HEK293 (cell line): Measurements from ENCODE around the gene DCLK1.

Experiments used
- CTCF ChIA-PET: fragments of 350-600 bp; formaldehyde crosslinking; extraction: SDS; loops from one replicate; lab custom pipeline; 2021; ENCODE audit warnings: antibody characterized with exemption; lab: Yijun Ruan, JAX
- POLR2A ChIA-PET: fragments of 300-600 bp; formaldehyde crosslinking; extraction: SDS; loops from one replicate; lab custom pipeline; 2020; ENCODE audit warnings: antibody characterized with exemption, inconsistent platforms; lab: Yijun Ruan, JAX
- H3K27ac ChIP-seq: fragments of 200-500 bp; sonication (Bioruptor generic); 2 replicates; pipeline ENCODE4 v1.5.1; 2014; ENCODE audit warnings: low read depth, low read length, control low read depth, inconsistent platforms; ENCODE audit errors: extremely low read depth
- H3K36me3 ChIP-seq, 2 experiments: fragments of 200-500 bp in 1 of 2; sonication (Bioruptor generic) in 1 of 2; 1 replicate in 1 of 2; 2 replicates in 1 of 2; pipeline ENCODE4 v1.5.1; 2014 to 2017; ENCODE audit warnings: inconsistent platforms in 2 of 2, low read length in 2 of 2; ENCODE audit not compliant: control insufficient read depth in 2 of 2, insufficient read depth in 1 of 2
- H3K4me1 ChIP-seq: fragments of 200-500 bp; sonication (Bioruptor generic); 2 replicates; pipeline ENCODE4 v1.5.1; 2014; ENCODE audit warnings: mild to moderate bottlenecking, low read length, inconsistent platforms; ENCODE audit not compliant: control insufficient read depth, insufficient read depth
- H3K4me3 ChIP-seq: 2 replicates; pipeline ENCODE4 v1.5.1; 2011; ENCODE audit warnings: low read depth, mild to moderate bottlenecking, control low read depth, low read length, moderate library complexity
- H3K9me3 ChIP-seq: fragments of 200-500 bp; sonication (Bioruptor generic); 2 replicates; pipeline ENCODE4 v1.5.1; 2014; ENCODE audit warnings: low read depth, low read length, inconsistent platforms; ENCODE audit not compliant: control insufficient read depth, insufficient read depth
- MEIS1 ChIP-seq: sonication (generic); formaldehyde crosslinking; IDR thresholded peaks from 2 replicates; pipeline ENCODE4 v1.8.1; 2022; ENCODE audit warnings: missing genetic modification reagents, mild to moderate bottlenecking, borderline replicate concordance
- OSR2 ChIP-seq: fragments of 450-650 bp; formaldehyde crosslinking; IDR thresholded peaks from 2 replicates; pipeline ENCODE4 v1.5.1; 2016; ENCODE audit warnings: missing biosample characterization, missing genetic modification characterization
- PRDM1 ChIP-seq: fragments of 450-650 bp; formaldehyde crosslinking; IDR thresholded peaks from 2 replicates; pipeline ENCODE4; 2016; ENCODE audit warnings: missing biosample characterization, missing genetic modification characterization
- REST ChIP-seq: fragments of 450-650 bp; formaldehyde crosslinking; IDR thresholded peaks from 2 replicates; pipeline ENCODE4 v1.5.1; 2016; ENCODE audit warnings: missing biosample characterization, missing genetic modification characterization
- SETDB1 ChIP-seq: IDR thresholded peaks from one replicate; pipeline ENCODE4 v1.6.1; 2017; ENCODE audit warnings: mild to moderate bottlenecking, low read length, moderate library complexity, mixed read lengths; ENCODE audit not compliant: insufficient read length
- ZBTB44 ChIP-seq: fragments of 450-650 bp; IDR thresholded peaks from 2 replicates; pipeline ENCODE4 v1.5.1; 2018; ENCODE audit warnings: missing biosample characterization, mild to moderate bottlenecking, missing genetic modification characterization
- ZIC2 ChIP-seq: fragments of 450-650 bp; formaldehyde crosslinking; IDR thresholded peaks from 2 replicates; pipeline ENCODE4 v1.5.1; 2016; ENCODE audit warnings: missing biosample characterization, missing genetic modification characterization
- ZNF157 ChIP-seq: fragments of 450-650 bp; formaldehyde crosslinking; IDR thresholded peaks from 2 replicates; pipeline ENCODE4 v1.5.1; 2016; ENCODE audit warnings: missing biosample characterization, missing genetic modification characterization
- ZNF184 ChIP-seq: fragments of 450-650 bp; IDR thresholded peaks from 2 replicates; pipeline ENCODE4 v1.5.1; 2018; ENCODE audit warnings: missing biosample characterization, mild to moderate bottlenecking, missing genetic modification characterization
- ZNF239 ChIP-seq: fragments of 450-650 bp; formaldehyde crosslinking; IDR thresholded peaks from 2 replicates; pipeline ENCODE4 v1.5.1; 2016; ENCODE audit warnings: missing biosample characterization, missing genetic modification characterization
- ZNF404 ChIP-seq: fragments of 450-650 bp; formaldehyde crosslinking; IDR thresholded peaks from 2 replicates; pipeline ENCODE4 v1.5.1; 2017; ENCODE audit warnings: missing biosample characterization, missing genetic modification characterization
- ZNF501 ChIP-seq: fragments of 450-650 bp; formaldehyde crosslinking; IDR thresholded peaks from 2 replicates; pipeline ENCODE4 v1.5.1; 2016; ENCODE audit warnings: missing biosample characterization, missing genetic modification characterization
- ZNF529 ChIP-seq: fragments of 450-650 bp; formaldehyde crosslinking; IDR thresholded peaks from 2 replicates; pipeline ENCODE4 v1.5.1; 2017; ENCODE audit warnings: missing genetic modification characterization, missing biosample characterization; ENCODE audit not compliant: insufficient replicate concordance
- ZNF571 ChIP-seq: fragments of 450-650 bp; formaldehyde crosslinking; IDR thresholded peaks from 2 replicates; pipeline ENCODE4 v1.5.0; 2017; ENCODE audit warnings: missing biosample characterization, missing genetic modification characterization
- ZNF654 ChIP-seq: fragments of 450-650 bp; formaldehyde crosslinking; IDR thresholded peaks from 2 replicates; pipeline ENCODE4 v1.5.1; 2016; ENCODE audit warnings: low read depth, missing biosample characterization, missing genetic modification characterization
- ZNF747 ChIP-seq: fragments of 450-650 bp; formaldehyde crosslinking; IDR thresholded peaks from 2 replicates; pipeline ENCODE4 v1.5.1; 2016; ENCODE audit warnings: missing biosample characterization, missing genetic modification characterization
- ZNF777 ChIP-seq: fragments of 450-650 bp; formaldehyde crosslinking; IDR thresholded peaks from 2 replicates; pipeline ENCODE4 v1.5.1; 2017; ENCODE audit warnings: missing biosample characterization, missing genetic modification characterization, borderline replicate concordance
- ZNF791 ChIP-seq: fragments of 450-650 bp; formaldehyde crosslinking; IDR thresholded peaks from 2 replicates; pipeline ENCODE4 v1.5.1; 2016; ENCODE audit warnings: missing biosample characterization, missing genetic modification characterization
- ZSCAN16 ChIP-seq: fragments of 450-650 bp; formaldehyde crosslinking; IDR thresholded peaks from 2 replicates; pipeline ENCODE4 v1.5.1; 2016; ENCODE audit warnings: missing biosample characterization, missing genetic modification characterization
- TF ChIP-seq, protein P1 (sequence below): fragments of 450-650 bp; formaldehyde crosslinking; IDR thresholded peaks from 2 replicates; pipeline ENCODE4 v1.5.1; 2016; ENCODE audit warnings: missing biosample characterization, missing genetic modification characterization
- TF ChIP-seq, protein P2 (sequence below): fragments of 450-650 bp; formaldehyde crosslinking; IDR thresholded peaks from 2 replicates; pipeline ENCODE4 v1.5.1; 2016; ENCODE audit warnings: missing biosample characterization, missing genetic modification characterization, borderline replicate concordance

The DCLK1 gene

GRCh38 chr13:35833608-35834275 lies 297.4 kb downstream of the DCLK1 start:
- Histone ChIP-seq H3K9me3 (no peaks in the 10 kb centered on the region), H3K4me3 (no peak overlapping the region), H3K27ac (no peak overlapping the region), H3K4me1 (no peaks in the 10 kb centered on the region)
- POLR2A ChIA-PET, result no interaction called here
- TF ChIP-seq ZNF529 (tag by site-specific recombination) (no peak), ZNF747 (tag by site-specific recombination) (no peak), ZNF791 (tag by site-specific recombination) (no peak), ZNF654 (tag by site-specific recombination) (no peak), ZNF157 (tag by site-specific recombination) (no peak), ZNF501 (tag by site-specific recombination) (no peak), ZNF184 (tag by site-specific recombination) (no peak), SETDB1 (no peak), ZNF404 (tag by site-specific recombination) (no peak), ZBTB44 (tag by site-specific recombination) (no peak), ZNF571 (no peak), MEIS1 (CRISPR knock-in tag) (no peak), ZIC2 (tag by site-specific recombination) (no peak), OSR2 (tag by site-specific recombination) (no peak), ZNF239 (tag by site-specific recombination) (no peak), ZNF777 (tag by site-specific recombination) (no peak), PRDM1 (tag by site-specific recombination) (no peak)
- TF ChIP-seq, protein P1, sequence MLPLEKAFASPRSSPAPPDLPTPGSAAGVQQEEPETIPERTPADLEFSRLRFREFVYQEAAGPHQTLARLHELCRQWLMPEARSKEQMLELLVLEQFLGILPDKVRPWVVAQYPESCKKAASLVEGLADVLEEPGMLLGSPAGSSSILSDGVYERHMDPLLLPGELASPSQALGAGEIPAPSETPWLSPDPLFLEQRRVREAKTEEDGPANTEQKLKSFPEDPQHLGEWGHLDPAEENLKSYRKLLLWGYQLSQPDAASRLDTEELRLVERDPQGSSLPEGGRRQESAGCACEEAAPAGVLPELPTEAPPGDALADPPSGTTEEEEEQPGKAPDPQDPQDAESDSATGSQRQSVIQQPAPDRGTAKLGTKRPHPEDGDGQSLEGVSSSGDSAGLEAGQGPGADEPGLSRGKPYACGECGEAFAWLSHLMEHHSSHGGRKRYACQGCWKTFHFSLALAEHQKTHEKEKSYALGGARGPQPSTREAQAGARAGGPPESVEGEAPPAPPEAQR (tag by site-specific recombination), result no peak
- TF ChIP-seq, all 188 proteins: peak for 0
- CTCF ChIA-PET, result interaction anchor here (0.5 to 1.0 kb wide), 2 partner anchors 16 to 643 kb away, joined by 3 to 4 read pairs; no protein-coding TSS in a partner anchor
- no peaks in the 10 kb centered on the region for H3K36me3 ChIP-seq

DNA sequence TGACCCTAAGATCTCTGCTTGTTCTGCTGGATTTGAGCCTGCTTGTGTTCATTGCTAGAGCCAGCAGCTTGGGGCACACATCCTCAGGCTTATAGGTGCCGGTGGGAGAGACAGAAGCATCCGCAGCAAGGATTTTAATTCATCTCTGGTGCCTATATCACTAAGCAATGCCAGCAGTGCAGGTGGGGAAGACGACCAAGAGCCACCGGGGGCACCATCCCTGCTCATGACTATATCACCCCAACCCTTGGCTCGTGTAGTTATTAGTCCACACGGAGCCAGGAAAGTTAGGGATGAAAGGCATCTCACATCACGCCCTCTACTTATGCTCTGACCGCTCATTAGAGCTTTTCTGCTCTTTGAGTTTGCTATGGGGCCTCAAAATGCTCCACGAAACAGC lies 298.2 kb downstream of the DCLK1 start:
- no peaks in the 10 kb centered on the region for H3K9me3 ChIP-seq
- TF ChIP-seq REST (tag by site-specific recombination) (no peak), ZSCAN16 (tag by site-specific recombination) (no peak)
- TF ChIP-seq, protein P2, sequence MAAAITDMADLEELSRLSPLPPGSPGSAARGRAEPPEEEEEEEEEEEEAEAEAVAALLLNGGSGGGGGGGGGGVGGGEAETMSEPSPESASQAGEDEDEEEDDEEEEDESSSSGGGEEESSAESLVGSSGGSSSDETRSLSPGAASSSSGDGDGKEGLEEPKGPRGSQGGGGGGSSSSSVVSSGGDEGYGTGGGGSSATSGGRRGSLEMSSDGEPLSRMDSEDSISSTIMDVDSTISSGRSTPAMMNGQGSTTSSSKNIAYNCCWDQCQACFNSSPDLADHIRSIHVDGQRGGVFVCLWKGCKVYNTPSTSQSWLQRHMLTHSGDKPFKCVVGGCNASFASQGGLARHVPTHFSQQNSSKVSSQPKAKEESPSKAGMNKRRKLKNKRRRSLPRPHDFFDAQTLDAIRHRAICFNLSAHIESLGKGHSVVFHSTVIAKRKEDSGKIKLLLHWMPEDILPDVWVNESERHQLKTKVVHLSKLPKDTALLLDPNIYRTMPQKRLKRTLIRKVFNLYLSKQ (tag by site-specific recombination), result no peak
- TF ChIP-seq, all 188 proteins: peak for 0
- Histone ChIP-seq H3K4me1 (no peaks in the 10 kb centered on the region), H3K27ac (no peak overlapping the region), H3K36me3 (no peaks in the 10 kb centered on the region), H3K4me3 (no peak overlapping the region)
- CTCF ChIA-PET, result interaction anchor here (0.5 to 1.0 kb wide), 2 partner anchors 15 to 643 kb away, joined by 3 to 4 read pairs; no protein-coding TSS in a partner anchor
- POLR2A ChIA-PET, result no interaction called here
